Measurements from ENCODE around the gene SARDH.

- TF ChIP-seq, protein P1, sequence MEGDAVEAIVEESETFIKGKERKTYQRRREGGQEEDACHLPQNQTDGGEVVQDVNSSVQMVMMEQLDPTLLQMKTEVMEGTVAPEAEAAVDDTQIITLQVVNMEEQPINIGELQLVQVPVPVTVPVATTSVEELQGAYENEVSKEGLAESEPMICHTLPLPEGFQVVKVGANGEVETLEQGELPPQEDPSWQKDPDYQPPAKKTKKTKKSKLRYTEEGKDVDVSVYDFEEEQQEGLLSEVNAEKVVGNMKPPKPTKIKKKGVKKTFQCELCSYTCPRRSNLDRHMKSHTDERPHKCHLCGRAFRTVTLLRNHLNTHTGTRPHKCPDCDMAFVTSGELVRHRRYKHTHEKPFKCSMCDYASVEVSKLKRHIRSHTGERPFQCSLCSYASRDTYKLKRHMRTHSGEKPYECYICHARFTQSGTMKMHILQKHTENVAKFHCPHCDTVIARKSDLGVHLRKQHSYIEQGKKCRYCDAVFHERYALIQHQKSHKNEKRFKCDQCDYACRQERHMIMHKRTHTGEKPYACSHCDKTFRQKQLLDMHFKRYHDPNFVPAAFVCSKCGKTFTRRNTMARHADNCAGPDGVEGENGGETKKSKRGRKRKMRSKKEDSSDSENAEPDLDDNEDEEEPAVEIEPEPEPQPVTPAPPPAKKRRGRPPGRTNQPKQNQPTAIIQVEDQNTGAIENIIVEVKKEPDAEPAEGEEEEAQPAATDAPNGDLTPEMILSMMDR (IDR thresholded peaks at IDR 0.05; ENCODE audit: low read depth, low read length, poor library complexity, severe bottlenecking) = no peak
- TF ChIP-seq EZH2phosphoT487 (IDR thresholded peaks at IDR 0.05; ENCODE audit: borderline replicate concordance, low read length) = no peak
Observed at GRCh38 chr9:133655701-133656100, 82.5 kb downstream of the SARDH start.
